SK-N-SH (cell line): ENCODE measurements around the gene TXNDC17. TPM values are rescaled to one million over a fixed set of nuclear protein-coding genes. Genes with fewer than 3 reads are reported as not detected.

Experiments used
- CTCF ChIA-PET: fragments of 300-600, 350-600 bp; formaldehyde crosslinking; extraction: SDS; loops from one replicate; lab custom pipeline; 2021; lab: Yijun Ruan, JAX
- POLR2A ChIA-PET: fragments of 350-600 bp; sonication (Branson Sonifier 250); formaldehyde crosslinking; extraction: SDS; loops from one replicate; lab custom pipeline; 2020; ENCODE audit warnings: antibody characterized with exemption, inconsistent platforms; lab: Yijun Ruan, JAX
- DNase-seq: peaks from one replicate; pipeline ENCODE4 v3.0.0; 2012
- H2AFZ ChIP-seq: fragments of 200-600 bp; sonication (generic); 2 replicates; pipeline ENCODE4 v1.8.1; 2016; ENCODE audit warnings: antibody characterized with exemption, mild to moderate bottlenecking, low read depth
- H3F3A ChIP-seq: fragments of 200-600 bp; sonication (generic); replicated peaks from 2 replicates; pipeline ENCODE3; 2016; ENCODE audit warnings: antibody characterized with exemption, mild to moderate bottlenecking; ENCODE audit not compliant: insufficient read depth
- H3K27ac ChIP-seq, 2 experiments: fragments of 200-500 bp in 1 of 2; fragments of 200-600 bp in 1 of 2; sonication (Bioruptor generic) in 1 of 2; sonication (generic), shearing (Covaris generic) in 1 of 2; 2 replicates each; pipeline versions ENCODE4 v1.5.1 to v1.6.1; 2014 to 2016; ENCODE audit warnings: low read depth in 2 of 2, inconsistent platforms in 1 of 2, low read length in 1 of 2, mild to moderate bottlenecking in 1 of 2, mixed read lengths in 1 of 2
- H3K27me3 ChIP-seq: fragments of 200-600 bp; sonication (generic), shearing (Covaris generic); 2 replicates; pipeline ENCODE4 v1.6.1; 2016; ENCODE audit warnings: mixed run types; ENCODE audit not compliant: insufficient read depth
- H3K36me3 ChIP-seq, 2 experiments: fragments of 200-500 bp in 1 of 2; fragments of 200-600 bp in 1 of 2; sonication (Bioruptor generic) in 1 of 2; sonication (generic) in 1 of 2; replicated peaks in 1 of 2; 2 replicates each; pipeline versions ENCODE3 to v1.5.1; 2014 to 2016; ENCODE audit warnings: low read length in 1 of 2, mild to moderate bottlenecking in 1 of 2; ENCODE audit not compliant: insufficient read depth in 2 of 2, control insufficient read depth in 1 of 2
- H3K4me1 ChIP-seq, 2 experiments: fragments of 200-500 bp in 1 of 2; fragments of 200-600 bp in 1 of 2; sonication (Bioruptor generic) in 1 of 2; sonication (generic), shearing (Covaris generic) in 1 of 2; 2 replicates each; pipeline versions ENCODE4 v1.5.1 to v1.6.1; 2014 to 2016; ENCODE audit warnings: low read depth in 1 of 2, low read length in 1 of 2, mixed run types in 1 of 2; ENCODE audit not compliant: insufficient read depth in 2 of 2, control insufficient read depth in 1 of 2
- H3K4me2 ChIP-seq: fragments of 200-600 bp; sonication (generic), shearing (Covaris generic); 2 replicates; pipeline ENCODE4 v1.6.1; 2017; ENCODE audit warnings: mixed run types
- H3K4me3 ChIP-seq, 2 experiments: fragments of 200-500 bp in 1 of 2; fragments of 200-600 bp in 1 of 2; sonication (Bioruptor generic) in 1 of 2; sonication (generic), shearing (Covaris generic) in 1 of 2; 2 replicates each; pipeline versions ENCODE4 v1.5.1 to v1.8.1; 2014 to 2016; ENCODE audit warnings: low read depth in 2 of 2, inconsistent platforms in 1 of 2, low read length in 1 of 2, mild to moderate bottlenecking in 1 of 2, mixed read lengths in 1 of 2, moderate library complexity in 1 of 2
- H3K79me2 ChIP-seq: fragments of 200-600 bp; sonication (generic); 2 replicates; pipeline ENCODE4 v1.8.1; 2017; ENCODE audit warnings: mild to moderate bottlenecking; ENCODE audit not compliant: insufficient read depth
- H3K9ac ChIP-seq: fragments of 200-600 bp; sonication (generic); 2 replicates; pipeline ENCODE4 v1.6.1; 2017; ENCODE audit warnings: mixed run types
- H3K9me2 ChIP-seq: fragments of 200-600 bp; sonication (generic); 2 replicates; pipeline ENCODE4 v1.6.1; 2017; ENCODE audit warnings: mixed run types
- H3K9me3 ChIP-seq: fragments of 200-600 bp; sonication (generic); 2 replicates; pipeline ENCODE4 v1.6.1; 2017; ENCODE audit warnings: mixed run types, mild to moderate bottlenecking, moderate library complexity
- H4K20me1 ChIP-seq: fragments of 200-600 bp; sonication (generic); 2 replicates; pipeline ENCODE4 v1.6.1; 2017; ENCODE audit warnings: mild to moderate bottlenecking, mixed run types; ENCODE audit not compliant: insufficient read depth
- CHD2 ChIP-seq: fragments of 150-350 bp; IDR thresholded peaks from 2 replicates; pipeline ENCODE4 v1.6.1; 2018; ENCODE audit warnings: low read length; ENCODE audit not compliant: partially characterized antibody
- CTCF ChIP-seq: fragments of 200-600 bp; sonication (generic); IDR thresholded peaks from 2 replicates; pipeline ENCODE4 v1.6.1; 2017; ENCODE audit warnings: antibody characterized with exemption, mild to moderate bottlenecking, moderate library complexity
- ELF1 ChIP-seq: IDR thresholded peaks from 2 replicates; pipeline ENCODE4 v1.4.0; 2012
- FOSL2 ChIP-seq: IDR thresholded peaks from 2 replicates; pipeline ENCODE4 v1.4.0; 2012; ENCODE audit warnings: low read depth, mild to moderate bottlenecking, moderate library complexity, borderline replicate concordance
- FOXJ3 ChIP-seq: sonication (generic); formaldehyde crosslinking; IDR thresholded peaks from 2 replicates; pipeline ENCODE4 v1.5.1; 2020; ENCODE audit warnings: mild to moderate bottlenecking, missing genetic modification reagents
- GATA2 ChIP-seq: sonication (generic); formaldehyde crosslinking; IDR thresholded peaks from 2 replicates; pipeline ENCODE4 v1.5.0; 2020; ENCODE audit warnings: mild to moderate bottlenecking, missing genetic modification reagents
- JUND ChIP-seq: IDR thresholded peaks from 2 replicates; pipeline ENCODE4 v1.4.0; 2012
- MXI1 ChIP-seq: IDR thresholded peaks from 2 replicates; pipeline ENCODE4 v1.6.1; 2012; ENCODE audit warnings: mild to moderate bottlenecking, low read depth, low read length, improper control_type of control experiment
- NRF1 ChIP-seq: IDR thresholded peaks from 2 replicates; pipeline ENCODE4 v1.6.1; 2012; ENCODE audit warnings: low read depth, mild to moderate bottlenecking, low read length
- PBX3 ChIP-seq: IDR thresholded peaks from 2 replicates; pipeline ENCODE4; 2012
- POLR2AphosphoS5 ChIP-seq: IDR thresholded peaks from 2 replicates; pipeline ENCODE4 v1.6.1; 2012; ENCODE audit warnings: low read depth, low read length
- RAD21 ChIP-seq: IDR thresholded peaks from 2 replicates; pipeline ENCODE4 v1.6.1; 2012; ENCODE audit warnings: mild to moderate bottlenecking, low read length
- RCOR1 ChIP-seq: fragments of 150-350 bp; IDR thresholded peaks from 2 replicates; pipeline ENCODE4 v1.6.1; 2017; ENCODE audit warnings: antibody characterized with exemption, low read length
- RFX5 ChIP-seq: IDR thresholded peaks from 2 replicates; pipeline ENCODE4 v1.6.1; 2012; ENCODE audit warnings: mild to moderate bottlenecking, improper control_type of control experiment, low read length
- SIN3A ChIP-seq: IDR thresholded peaks from 2 replicates; pipeline ENCODE4 v1.6.1; 2012; ENCODE audit warnings: low read depth, mild to moderate bottlenecking, low read length, moderate library complexity, borderline replicate concordance
- SMC3 ChIP-seq: IDR thresholded peaks from 2 replicates; pipeline ENCODE4 v1.6.1; 2012; ENCODE audit warnings: low read depth, low read length, improper control_type of control experiment
- TAF1 ChIP-seq: IDR thresholded peaks from 2 replicates; pipeline ENCODE4 v1.6.1; 2012; ENCODE audit warnings: low read depth, mild to moderate bottlenecking, low read length, moderate library complexity, borderline replicate concordance
- TCF12 ChIP-seq: IDR thresholded peaks from 2 replicates; pipeline ENCODE4 v1.4.0; 2012
- WGBS: methylation state at CpG from one replicate; pipeline ENCODE4 v1.1.6; 2017; ENCODE audit warnings: low lambda C conversion rate; 5-methylcytosine and 5-hydroxymethylcytosine counted together
- polyA plus RNA-seq, 3 experiments: library from polyadenylated mRNA; depleted of rRNA; stranded (reverse); fragments of >200 nt; gene quantifications; 2 replicates each; pipeline ENCODE4 v1.2.3, GENCODE V29; 2012

Gene TXNDC17
- polyA plus RNA-seq, 1 of the 3 experiments (the other 2 are of a cell fraction) = 644 TPM

- no peak overlapping the region for H2AFZ ChIP-seq
- H3K27ac ChIP-seq = no peak overlapping the region
- peaks cover 84% of the 10 kb centered on the region for H3K27me3 ChIP-seq
- H3K79me2 ChIP-seq = no peaks in the 10 kb centered on the region
- H3K9me2 ChIP-seq = no peaks in the 10 kb centered on the region
- H3F3A ChIP-seq = no peaks in the 10 kb centered on the region
- H3K4me1 ChIP-seq = no peaks in the 10 kb centered on the region
- no peaks in the 10 kb centered on the region for H4K20me1 ChIP-seq
- POLR2A ChIA-PET = no interaction called here
- no peak overlapping the region for H3K4me2 ChIP-seq
- CTCF ChIA-PET = interaction anchor here (0.8 to 2.6 kb wide), 3 partner anchors 17 to 160 kb away, joined by 3 to 9 read pairs (median 3); no protein-coding TSS in a partner anchor
- TF ChIP-seq NRF1 = no peak
- TF ChIP-seq TAF1 = no peak
- no peak for TF ChIP-seq RFX5
- no peak for TF ChIP-seq SIN3A
- TF ChIP-seq ELF1 = no peak
- no peak for TF ChIP-seq POLR2AphosphoS5
- no peak for TF ChIP-seq TCF12
- TF ChIP-seq RCOR1 = no peak
- TF ChIP-seq PBX3 = no peak
- no peak for TF ChIP-seq FOSL2
- TF ChIP-seq MXI1 = no peak
- no peak for TF ChIP-seq CTCF
- DNase-seq = no peak
- 55% methylated on average over 3 of the region's 3 CpGs for WGBS
- no peaks in the 10 kb centered on the region for H3K9me3 ChIP-seq
- no peak overlapping the region for H3K9ac ChIP-seq
- no peak overlapping the region for H3K4me3 ChIP-seq
- H3K36me3 ChIP-seq = no peaks in the 10 kb centered on the region
Observed at GRCh38 chr17:6683081-6683684, 42.3 kb downstream of the TXNDC17 start.

- Histone ChIP-seq H3K9me2 (no peaks in the 10 kb centered on the region), H3K36me3 (no peaks in the 10 kb centered on the region), H3K4me1 (no peaks in the 10 kb centered on the region), H3F3A (no peaks in the 10 kb centered on the region), H4K20me1 (no peaks in the 10 kb centered on the region), H3K4me2 (no peak overlapping the region), H3K9ac (no peak overlapping the region), H3K27ac (no peak overlapping the region), H2AFZ (no peak overlapping the region), H3K9me3 (no peaks in the 10 kb centered on the region), H3K79me2 (no peaks in the 10 kb centered on the region), H3K27me3 (peaks cover 82% of the 10 kb centered on the region), H3K4me3 (no peak overlapping the region)
- no peak for DNase-seq
- ChIA-PET CTCF (interaction anchor here (0.5 to 2.6 kb wide), 3 partner anchors 17 to 18 kb away, joined by 3 to 9 read pairs (median 3); no protein-coding TSS in a partner anchor), POLR2A (no interaction called here)
- TF ChIP-seq SMC3 = no peak
- TF ChIP-seq CHD2 = no peak
- TF ChIP-seq GATA2 (CRISPR knock-in tag) = no peak
- TF ChIP-seq RCOR1 = no peak
- no peak for TF ChIP-seq NRF1
- no peak for TF ChIP-seq FOXJ3 (CRISPR knock-in tag)
- no peak for TF ChIP-seq RAD21
- TF ChIP-seq JUND = no peak
- WGBS = 21% methylated on average over 3 of the region's 3 CpGs
Observed at GRCh38 chr17:6683730-6684459, 43.0 kb downstream of the TXNDC17 start.
